ENCODE measurements around the gene SUGCT.

SUGCT gene

GRCh38 chr7:40891232-40891631 is 756.4 kb downstream of the SUGCT start:
- no peak for DNase-seq

GRCh38 chr7:40899151-40899550 is 764.3 kb downstream of the SUGCT start:
- DNase-seq: no peak

- DNase-seq: no peak
Measured at GRCh38 chr7:40899636-40900507, 765.1 kb downstream of the SUGCT start.

GRCh38 chr7:40903872-40904271 is 769.1 kb downstream of the SUGCT start:
- no peak for DNase-seq

- DNase-seq: no peak
Measured at GRCh38 chr7:40907286-40907685, 772.5 kb downstream of the SUGCT start.

GRCh38 chr7:40909346-40909980 is 774.7 kb downstream of the SUGCT start:
- DNase-seq: no peak
